Fibroblast of skin of right quadriceps (primary cell): ENCODE results near the gene SDF4.
A peak's percentile ranks its signal among the peaks of the same experiment; 100 is the strongest.

Source experiments
- DNase-seq: peaks from one replicate; pipeline ENCODE4 v3.0.0-alpha.2; 2013

Gene SDF4

GRCh38 chr1:1210726-1211540 lies 20.9 kb downstream of the SDF4 start:
- no peak for DNase-seq

GRCh38 chr1:1208713-1209433 lies 22.9 kb downstream of the SDF4 start:
- DNase-seq, result peak; percentile 27

- DNase-seq, result no peak
These were observed 24.3 kb downstream of the SDF4 start for GRCh38 chr1:1207571-1207892.

GRCh38 chr1:1206966-1207531 lies 24.8 kb downstream of the SDF4 start:
- no peak for DNase-seq

- no peak for DNase-seq
These were observed 25.3 kb downstream of the SDF4 start, which contains the start of gene TNFRSF18 for GRCh38 chr1:1206376-1206965. TSS of gene TNFRSF18 (minus strand) at chr1:1206592. CDS start at chr1:1206571, 21 bp downstream.

- no peak for DNase-seq
These were observed 25.9 kb downstream of the SDF4 start for GRCh38 chr1:1205769-1206375.

GRCh38 chr1:1204998-1205768 lies 26.6 kb downstream of the SDF4 start:
- no peak for DNase-seq

- no peak for DNase-seq
These were observed 27.3 kb downstream of the SDF4 start for GRCh38 chr1:1204425-1204920.

GRCh38 chr1:1203561-1204424 lies 28.0 kb downstream of the SDF4 start:
- DNase-seq, result no peak

- no peak for DNase-seq
These were observed 28.8 kb downstream of the SDF4 start for GRCh38 chr1:1202831-1203560.

GRCh38 chr1:1200876-1201810 lies 30.7 kb downstream of the SDF4 start:
- peak; percentile 14 for DNase-seq

- DNase-seq, result no peak
These were observed 31.6 kb downstream of the SDF4 start for GRCh38 chr1:1199961-1200875.

GRCh38 chr1:1199141-1199960 lies 32.5 kb downstream of the SDF4 start:
- no peak for DNase-seq

- DNase-seq, result no peak
These were observed 33.2 kb downstream of the SDF4 start for GRCh38 chr1:1198423-1199140.

GRCh38 chr1:1197551-1198422 lies 34.0 kb downstream of the SDF4 start:
- no peak for DNase-seq

GRCh38 chr1:1197188-1197500 lies 34.7 kb downstream of the SDF4 start:
- DNase-seq, result no peak
